ENCODE results near the gene COA7.

Gene COA7

GRCh38 chr1:52692697-52693096, 5.5 kb downstream of the COA7 start:
- no peak for TF ChIP-seq CTCF (IDR thresholded peaks at IDR 0.05; ENCODE audit: borderline replicate concordance, control extremely low read depth, extremely low read depth, insufficient read depth, missing control alignments)
- DNase-seq (ENCODE audit: low spot score) = no peak
- in situ Hi-C loops (cut with MboI; ENCODE audit: low sequenced_read_pairs, unreplicated experiment) = loop anchor here (25.0 kb wide), 1 partner anchor 555 kb away; the partner anchor contains the start of gene ZFYVE9

- in situ Hi-C loops (cut with MboI; ENCODE audit: low sequenced_read_pairs, unreplicated experiment) = loop anchor here (25.0 kb wide), 1 partner anchor 555 kb away; the partner anchor contains the start of gene ZFYVE9
- no peak for DNase-seq (ENCODE audit: low spot score)
- no peak for TF ChIP-seq CTCF (IDR thresholded peaks at IDR 0.05; ENCODE audit: borderline replicate concordance, control extremely low read depth, extremely low read depth, insufficient read depth, missing control alignments)
These were observed 6.3 kb downstream of the COA7 start for GRCh38 chr1:52691821-52692220.

GRCh38 chr1:52686830-52687229, 11.3 kb downstream of the COA7 start:
- in situ Hi-C loops (cut with MboI; ENCODE audit: low sequenced_read_pairs, unreplicated experiment) = loop anchor here (10.0 to 25.0 kb wide), 2 partner anchors 292 to 550 kb away; partner anchors contain the start of gene ZFYVE9
- DNase-seq (ENCODE audit: low spot score) = no peak
- no peak for TF ChIP-seq CTCF (IDR thresholded peaks at IDR 0.05; ENCODE audit: borderline replicate concordance, control extremely low read depth, extremely low read depth, insufficient read depth, missing control alignments)

- DNase-seq (ENCODE audit: low spot score) = peak; percentile 78
- TF ChIP-seq CTCF (IDR thresholded peaks at IDR 0.05; ENCODE audit: borderline replicate concordance, control extremely low read depth, extremely low read depth, insufficient read depth, missing control alignments) = peak; percentile 69
- in situ Hi-C loops (cut with MboI; ENCODE audit: low sequenced_read_pairs, unreplicated experiment) = loop anchor here (10.0 to 25.0 kb wide), 2 partner anchors 292 to 549 kb away; partner anchors contain the start of gene ZFYVE9
These were observed 11.8 kb downstream of the COA7 start for GRCh38 chr1:52686261-52686751.

- in situ Hi-C loops (cut with MboI; ENCODE audit: low sequenced_read_pairs, unreplicated experiment) = loop anchor here (10.0 to 25.0 kb wide), 2 partner anchors 290 to 547 kb away; partner anchors contain the start of gene ZFYVE9
- TF ChIP-seq CTCF (IDR thresholded peaks at IDR 0.05; ENCODE audit: borderline replicate concordance, control extremely low read depth, extremely low read depth, insufficient read depth, missing control alignments) = no peak
- DNase-seq (ENCODE audit: low spot score) = no peak
These were observed 13.6 kb downstream of the COA7 start for GRCh38 chr1:52684545-52684944.

GRCh38 chr1:52683367-52683940, 14.7 kb downstream of the COA7 start:
- DNase-seq (ENCODE audit: low spot score) = no peak
- TF ChIP-seq CTCF (IDR thresholded peaks at IDR 0.05; ENCODE audit: borderline replicate concordance, control extremely low read depth, extremely low read depth, insufficient read depth, missing control alignments) = no peak
- in situ Hi-C loops (cut with MboI; ENCODE audit: low sequenced_read_pairs, unreplicated experiment) = loop anchor here (10.0 to 25.0 kb wide), 2 partner anchors 289 to 546 kb away; partner anchors contain the start of gene ZFYVE9
